Astrocyte (in vitro differentiated cells and primary cell): ENCODE results near the gene RPL18. TPM values are rescaled to one million over a fixed set of nuclear protein-coding genes. Genes with fewer than 3 reads are reported as not detected.

Experiments used
- DNase-seq: peaks from one replicate; pipeline ENCODE4 v3.0.0-alpha.2; 2010; ENCODE audit warnings: low read depth
- FAIRE-seq: peaks from 2 replicates; lab custom pipeline; 2011; peaks lifted over from hg19 to GRCh38; lab: Jason Lieb, UNC
- H2AFZ ChIP-seq: 2 replicates; pipeline ENCODE4 v1.6.0; 2012; ENCODE audit warnings: low read depth, low read length, inconsistent platforms
- H3K27ac ChIP-seq: 2 replicates; pipeline ENCODE4 v1.5.1; 2011; ENCODE audit warnings: low read depth, low read length, inconsistent platforms
- H3K27me3 ChIP-seq: 2 replicates; pipeline ENCODE4 v1.6.0; 2011; ENCODE audit warnings: low read length, inconsistent platforms; ENCODE audit not compliant: insufficient read depth
- H3K36me3 ChIP-seq: 2 replicates; pipeline ENCODE4 v1.5.1; 2011; ENCODE audit warnings: low read length, inconsistent platforms; ENCODE audit not compliant: insufficient read depth
- H3K4me1 ChIP-seq: 2 replicates; pipeline ENCODE4 v1.5.1; 2011; ENCODE audit warnings: low read length, inconsistent platforms; ENCODE audit not compliant: insufficient read depth
- H3K4me2 ChIP-seq: 2 replicates; pipeline ENCODE4 v1.6.0; 2012; ENCODE audit warnings: low read length, inconsistent platforms
- H3K4me3 ChIP-seq: 2 replicates; pipeline ENCODE4 v1.5.1; 2011; ENCODE audit warnings: low read depth, mild to moderate bottlenecking, low read length, inconsistent platforms; ENCODE audit not compliant: insufficient read depth
- H3K79me2 ChIP-seq: 2 replicates; pipeline ENCODE4 v1.6.0; 2012; ENCODE audit warnings: mild to moderate bottlenecking, low read length, inconsistent platforms; ENCODE audit not compliant: insufficient read depth
- H3K9ac ChIP-seq: 2 replicates; pipeline ENCODE4 v1.6.0; 2012; ENCODE audit warnings: mild to moderate bottlenecking, low read length, inconsistent platforms
- H3K9me3 ChIP-seq: 2 replicates; pipeline ENCODE4 v1.5.1; 2012; ENCODE audit warnings: low read depth, mild to moderate bottlenecking, low read length, inconsistent platforms; ENCODE audit not compliant: insufficient read depth
- H4K20me1 ChIP-seq: 2 replicates; pipeline ENCODE4 v1.6.0; 2012; ENCODE audit warnings: low read length, inconsistent platforms; ENCODE audit not compliant: insufficient read depth
- H3K27ac Mint-ChIP-seq: one replicate; pipeline ENCODE4 v1.8.0; 2021; ENCODE audit warnings: mild to moderate bottlenecking, mixed read lengths; ENCODE audit not compliant: unreplicated experiment
- H3K27me3 Mint-ChIP-seq: one replicate; pipeline ENCODE4 v1.8.0; 2021; ENCODE audit warnings: low read depth, mixed read lengths; ENCODE audit not compliant: unreplicated experiment
- H3K36me3 Mint-ChIP-seq: one replicate; pipeline ENCODE4 v1.8.0; 2021; ENCODE audit warnings: low read depth, mixed read lengths; ENCODE audit not compliant: unreplicated experiment
- H3K4me1 Mint-ChIP-seq: one replicate; pipeline ENCODE4 v1.8.0; 2021; ENCODE audit warnings: low read depth, mixed read lengths; ENCODE audit not compliant: unreplicated experiment
- H3K4me3 Mint-ChIP-seq: one replicate; pipeline ENCODE4 v1.8.0; 2021; ENCODE audit warnings: mild to moderate bottlenecking, moderate library complexity, mixed read lengths; ENCODE audit not compliant: unreplicated experiment
- H3K9me3 Mint-ChIP-seq: one replicate; pipeline ENCODE4 v1.8.0; 2021; ENCODE audit warnings: mild to moderate bottlenecking, mixed read lengths; ENCODE audit not compliant: unreplicated experiment
- CTCF ChIP-seq: IDR thresholded peaks from 2 replicates; pipeline ENCODE4 v1.5.1; 2011; ENCODE audit warnings: low read depth, mild to moderate bottlenecking, inconsistent platforms, low read length, moderate library complexity; ENCODE audit not compliant: insufficient read depth
- EZH2 ChIP-seq: IDR thresholded peaks from 2 replicates; pipeline ENCODE4 v1.6.1; 2012; ENCODE audit warnings: mild to moderate bottlenecking, low read length, inconsistent platforms; ENCODE audit not compliant: insufficient read depth
- total RNA-seq: library from RNA; stranded (reverse); gene quantifications from 2 replicates; pipeline ENCODE4 v1.2.1, GENCODE V29; 2021

RPL18 gene
- total RNA-seq, 1 donor from 2014 or later, result 1,102 TPM

GRCh38 chr19:48624791-48625723 lies 6.1 kb upstream of the RPL18 start:
- Histone ChIP-seq H3K4me1 (peaks cover 12% of the 10 kb centered on the region), H3K4me2 (peak overlapping the region; percentile 89), H3K9ac (peak overlapping the region; percentile 87), H3K27me3 (no peaks in the 10 kb centered on the region), H3K9me3 (no peaks in the 10 kb centered on the region), H3K4me3 (peak overlapping the region; percentile 61), H4K20me1 (peaks cover 4% of the 10 kb centered on the region), H3K79me2 (peaks cover 21% of the 10 kb centered on the region), H2AFZ (no peak overlapping the region), H3K27ac (no peak overlapping the region), H3K36me3 (no peaks in the 10 kb centered on the region)
- Mint-ChIP-seq H3K4me3 (peak overlapping the region; percentile 86), H3K27ac (no peak overlapping the region), H3K36me3 (peaks cover 5% of the 10 kb centered on the region), H3K9me3 (no peaks in the 10 kb centered on the region), H3K27me3 (no peaks in the 10 kb centered on the region), H3K4me1 (peaks cover 12% of the 10 kb centered on the region)
- TF ChIP-seq EZH2 (no peak), CTCF (no peak)
- FAIRE-seq (no peak), DNase-seq (no peak)

- Histone ChIP-seq H3K27me3 (no peaks in the 10 kb centered on the region), H3K4me3 (peak overlapping the region; percentile 62), H4K20me1 (peaks cover 4% of the 10 kb centered on the region), H2AFZ (peak overlapping the region; percentile 78), H3K9ac (peak overlapping the region; percentile 87), H3K4me1 (peaks cover 16% of the 10 kb centered on the region), H3K9me3 (no peaks in the 10 kb centered on the region), H3K4me2 (peak overlapping the region; percentile 89), H3K79me2 (peaks cover 28% of the 10 kb centered on the region), H3K27ac (peak overlapping the region; percentile 81), H3K36me3 (no peaks in the 10 kb centered on the region)
- H3K27me3 Mint-ChIP-seq, result no peaks in the 10 kb centered on the region
- H3K27ac Mint-ChIP-seq, result peak overlapping the region; percentile 78
- DNase-seq (peak; percentile 92), FAIRE-seq (peak; percentile 68)
- H3K36me3 Mint-ChIP-seq, result peaks cover 5% of the 10 kb centered on the region
- H3K9me3 Mint-ChIP-seq, result no peaks in the 10 kb centered on the region
- TF ChIP-seq CTCF (no peak), EZH2 (no peak)
- peaks cover 18% of the 10 kb centered on the region for H3K4me1 Mint-ChIP-seq
- peak overlapping the region; percentile 86 for H3K4me3 Mint-ChIP-seq
Measured at GRCh38 chr19:48624067-48624594, 5.2 kb upstream of the RPL18 start.
